ACC112 (cell line): ENCODE data around the gene MGAT5B.

Experiments used
- H2AFZ ChIP-seq: fragments of 200-600 bp; sonication (generic); one replicate; pipeline ENCODE4 v1.6.0; 2017; ENCODE audit warnings: antibody characterized with exemption, low read length; ENCODE audit not compliant: unreplicated experiment
- H3K27ac ChIP-seq: fragments of 200-600 bp; sonication (generic); 2 replicates; pipeline ENCODE4 v1.5.1; 2014; ENCODE audit warnings: low read depth, mild to moderate bottlenecking, antibody characterized with exemption, low read length, moderate library complexity
- H3K27me3 ChIP-seq: fragments of 200-600 bp; sonication (generic); 2 replicates; pipeline ENCODE4 v1.6.1; 2014; ENCODE audit warnings: mild to moderate bottlenecking, antibody characterized with exemption, low read length, moderate library complexity, mixed read lengths; ENCODE audit not compliant: insufficient read depth
- H3K36me3 ChIP-seq: fragments of 200-600 bp; sonication (generic); 2 replicates; pipeline ENCODE4 v1.6.1; 2016; ENCODE audit warnings: mild to moderate bottlenecking, antibody characterized with exemption, low read length, moderate library complexity, mixed read lengths; ENCODE audit not compliant: insufficient read depth
- H3K4me1 ChIP-seq: fragments of 200-600 bp; sonication (generic); one replicate; pipeline ENCODE4 v1.6.1; 2016; ENCODE audit warnings: low read length, mixed read lengths; ENCODE audit not compliant: insufficient read depth, unreplicated experiment, control insufficient read depth
- H3K4me3 ChIP-seq: fragments of 200-600 bp; sonication (generic); 2 replicates; pipeline ENCODE4 v1.5.1; 2014; ENCODE audit warnings: mild to moderate bottlenecking, low read depth, low read length
- H3K79me2 ChIP-seq: fragments of 200-600 bp; sonication (generic); one replicate; pipeline ENCODE4 v1.6.0; 2016; ENCODE audit warnings: low read length; ENCODE audit not compliant: control insufficient read depth, unreplicated experiment, insufficient read depth

MGAT5B gene

DNA sequence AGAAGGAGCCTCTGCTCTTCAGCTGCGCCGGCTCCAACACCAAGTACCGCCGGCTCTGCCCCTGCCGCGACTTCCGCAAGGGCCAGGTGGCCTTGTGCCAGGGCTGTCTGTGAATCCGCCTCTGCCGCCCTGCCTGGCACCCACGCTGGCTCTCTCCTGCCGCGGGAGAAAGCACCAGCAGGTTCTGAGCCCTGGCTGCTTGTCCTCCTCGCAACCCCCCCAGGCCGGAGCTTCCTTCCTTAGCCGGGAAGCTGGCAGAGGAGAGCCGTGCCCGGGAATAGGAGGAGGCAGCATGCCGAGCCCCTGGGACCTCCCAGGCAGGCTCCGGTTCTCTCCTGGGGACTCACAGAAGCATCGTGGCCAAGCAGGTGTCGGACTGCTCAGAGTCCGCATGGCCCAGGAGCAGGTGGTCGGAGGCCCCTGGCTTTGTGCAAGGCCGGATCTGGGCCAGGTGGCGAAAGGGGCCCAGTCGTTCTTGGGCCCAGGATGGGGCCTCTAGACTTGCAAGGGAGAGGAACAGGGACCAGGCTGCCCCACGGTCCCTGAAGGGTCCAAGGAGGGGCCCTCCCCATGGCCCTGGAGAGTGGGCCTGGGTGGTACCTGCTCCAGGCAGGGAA is 80.6 kb downstream of the MGAT5B start:
- Histone ChIP-seq H3K4me3 (no peak overlapping the region), H3K36me3 (no peaks in the 10 kb centered on the region), H3K27me3 (no peaks in the 10 kb centered on the region), H2AFZ (no peak overlapping the region), H3K4me1 (no peaks in the 10 kb centered on the region), H3K79me2 (no peaks in the 10 kb centered on the region), H3K27ac (no peak overlapping the region)

GRCh38 chr17:76949913-76950695 is 81.9 kb downstream of the MGAT5B start:
- Histone ChIP-seq H3K4me1 (no peaks in the 10 kb centered on the region), H3K4me3 (no peak overlapping the region), H3K27me3 (0 out of 2 replicates have a peak, but pooled peaks cover 6% of the 10 kb centered on the region), H3K36me3 (no peaks in the 10 kb centered on the region), H2AFZ (no peak overlapping the region), H3K27ac (no peak overlapping the region), H3K79me2 (no peaks in the 10 kb centered on the region)

DNA sequence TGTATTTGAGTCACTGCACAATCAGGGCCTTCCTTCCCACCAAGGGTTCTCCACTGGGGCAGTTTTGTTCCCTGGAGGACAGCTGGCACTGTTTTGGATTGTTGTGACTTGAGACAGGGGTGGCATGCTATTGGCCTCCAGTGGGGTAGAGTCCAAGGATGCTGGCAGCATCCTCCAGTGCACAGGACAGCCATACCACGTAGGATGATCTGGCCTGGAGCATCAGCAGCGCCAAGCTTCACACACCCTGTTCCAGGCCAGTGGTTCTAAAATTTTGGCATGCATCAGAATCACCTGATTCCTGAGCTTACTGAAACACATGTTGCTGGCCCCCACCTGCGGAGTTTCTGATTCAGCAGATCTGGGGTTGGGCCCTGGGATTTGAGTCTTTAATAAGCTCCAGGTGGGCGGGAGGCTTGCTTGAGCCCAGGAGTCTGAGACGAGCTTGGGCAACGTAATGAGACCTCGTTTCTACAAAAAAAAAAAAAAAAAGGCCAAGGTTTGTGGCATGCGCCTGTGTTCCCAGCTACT is 83.2 kb downstream of the MGAT5B start:
- Histone ChIP-seq H3K27me3 (0 out of 2 replicates have a peak, but pooled peaks cover 8% of the 10 kb centered on the region), H3K27ac (no peak overlapping the region), H2AFZ (no peak overlapping the region), H3K79me2 (no peaks in the 10 kb centered on the region), H3K4me1 (no peaks in the 10 kb centered on the region), H3K4me3 (no peak overlapping the region), H3K36me3 (no peaks in the 10 kb centered on the region)

DNA sequence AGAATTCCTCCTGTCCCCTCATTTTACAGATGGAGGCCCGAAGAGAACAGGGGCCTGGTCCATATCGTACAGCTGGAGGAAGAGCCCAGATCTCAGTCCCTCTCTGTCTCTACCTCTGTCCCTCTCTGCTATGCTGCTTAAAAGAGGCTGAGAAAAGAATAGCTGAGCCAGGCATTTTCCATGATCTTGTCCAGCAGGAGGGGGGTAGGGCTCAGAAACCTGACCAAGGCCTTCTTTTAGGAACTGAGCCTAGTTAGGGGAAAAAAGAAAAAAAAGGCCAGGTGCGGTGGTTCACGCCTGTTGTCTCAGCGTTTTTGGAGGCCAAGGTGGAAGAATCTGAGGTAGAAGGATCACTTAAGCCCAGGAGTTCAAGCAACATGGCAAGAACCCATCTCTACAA is 84.2 kb downstream of the MGAT5B start:
- Histone ChIP-seq H3K36me3 (no peaks in the 10 kb centered on the region), H3K4me1 (no peaks in the 10 kb centered on the region), H3K27me3 (peaks cover 18% of the 10 kb centered on the region), H2AFZ (no peak overlapping the region), H3K79me2 (no peaks in the 10 kb centered on the region), H3K27ac (no peak overlapping the region), H3K4me3 (no peak overlapping the region)

DNA sequence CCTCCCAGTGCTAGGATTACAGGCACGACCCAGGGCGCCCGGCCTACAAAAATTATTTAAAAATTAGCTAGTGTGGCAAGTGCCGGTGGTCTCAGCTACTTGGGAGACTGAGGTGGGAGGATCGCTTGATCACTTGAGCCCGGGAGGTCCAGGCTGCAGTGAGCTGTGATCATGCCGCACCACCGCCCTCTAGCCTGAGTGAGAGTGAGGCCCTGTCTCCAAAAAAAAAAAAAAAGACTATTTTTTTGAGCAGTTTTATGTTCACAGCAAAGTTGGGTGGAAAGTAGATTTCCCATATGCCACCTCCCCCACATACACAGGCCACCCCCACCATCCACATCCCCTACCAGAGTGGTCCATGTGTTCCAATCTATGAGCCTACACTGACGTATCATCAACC is 84.9 kb downstream of the MGAT5B start:
- no peaks in the 10 kb centered on the region for H3K36me3 ChIP-seq
- H3K4me1 ChIP-seq = peaks cover 4% of the 10 kb centered on the region
- H3K79me2 ChIP-seq = no peaks in the 10 kb centered on the region
- no peak overlapping the region for H3K27ac ChIP-seq
- H3K27me3 ChIP-seq = peaks cover 24% of the 10 kb centered on the region
- H3K4me3 ChIP-seq = no peak overlapping the region
- no peak overlapping the region for H2AFZ ChIP-seq

DNA sequence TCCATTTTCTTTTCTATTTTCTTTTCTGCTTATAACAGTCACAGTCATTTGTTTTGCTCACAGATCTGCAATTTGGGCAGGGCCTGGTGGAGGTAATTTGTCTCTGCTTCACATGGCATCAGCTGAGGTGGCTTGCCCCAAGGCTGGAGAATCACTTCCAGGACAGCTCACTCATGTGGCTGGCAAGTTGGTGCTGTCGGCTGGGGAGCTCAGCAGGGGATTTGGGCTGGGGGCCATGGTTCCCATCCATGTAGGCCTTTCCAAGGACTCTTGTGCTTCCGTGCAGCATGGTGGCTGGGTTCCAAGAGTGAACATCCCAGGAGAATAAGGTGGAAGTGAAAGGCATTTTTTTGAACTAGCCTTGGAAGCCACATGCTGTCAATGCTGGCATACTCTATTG is 85.7 kb downstream of the MGAT5B start:
- no peak overlapping the region for H3K4me3 ChIP-seq
- H3K27me3 ChIP-seq = peaks cover 30% of the 10 kb centered on the region
- H3K27ac ChIP-seq = no peak overlapping the region
- no peak overlapping the region for H2AFZ ChIP-seq
- H3K79me2 ChIP-seq = no peaks in the 10 kb centered on the region
- H3K4me1 ChIP-seq = peaks cover 9% of the 10 kb centered on the region
- H3K36me3 ChIP-seq = no peaks in the 10 kb centered on the region

GRCh38 chr17:76955191-76955590 is 87.0 kb downstream of the MGAT5B start:
- H3K79me2 ChIP-seq = no peaks in the 10 kb centered on the region
- H3K4me1 ChIP-seq = peaks cover 9% of the 10 kb centered on the region
- no peak overlapping the region for H3K27ac ChIP-seq
- no peak overlapping the region for H2AFZ ChIP-seq
- H3K36me3 ChIP-seq = no peaks in the 10 kb centered on the region
- no peak overlapping the region for H3K4me3 ChIP-seq
- H3K27me3 ChIP-seq = peaks cover 30% of the 10 kb centered on the region

DNA sequence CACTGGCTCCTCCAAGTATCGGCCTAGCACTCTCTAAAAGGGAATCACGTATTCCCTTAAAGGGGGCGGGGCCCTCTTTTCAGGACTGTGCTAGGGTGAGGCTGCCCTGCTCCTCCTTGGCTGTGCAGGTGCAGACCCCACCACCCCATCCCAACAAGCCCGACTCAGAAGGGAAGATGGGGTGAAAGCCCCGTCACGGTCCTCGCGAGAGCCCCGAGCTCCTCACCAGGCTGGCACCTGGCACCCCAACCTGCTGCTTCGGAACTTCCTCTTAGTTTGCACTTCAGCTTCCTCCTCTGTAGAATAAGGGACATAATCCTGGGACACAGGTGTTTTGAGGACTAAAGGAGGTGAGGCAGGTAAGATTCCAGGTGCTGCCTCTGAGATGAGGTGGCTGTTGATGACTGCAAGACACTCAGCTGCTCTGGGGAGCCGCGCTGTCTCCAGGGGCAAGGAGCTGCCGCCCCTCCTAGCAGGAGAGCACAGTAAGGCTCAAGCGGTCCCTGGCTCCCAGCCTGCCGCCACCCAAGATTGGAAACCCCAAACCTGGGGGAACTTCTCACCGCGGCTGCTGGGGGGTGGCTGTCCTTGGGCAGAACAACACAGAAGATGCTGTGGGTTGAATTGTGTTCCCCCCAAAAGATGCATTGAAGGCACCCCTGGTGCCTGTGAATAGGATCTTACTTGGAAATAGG is 88.8 kb downstream of the MGAT5B start:
- Histone ChIP-seq H3K79me2 (no peaks in the 10 kb centered on the region), H3K27me3 (peaks cover 34% of the 10 kb centered on the region), H3K27ac (no peak overlapping the region), H2AFZ (no peak overlapping the region), H3K4me3 (no peak overlapping the region), H3K36me3 (no peaks in the 10 kb centered on the region), H3K4me1 (peaks cover 9% of the 10 kb centered on the region)

DNA sequence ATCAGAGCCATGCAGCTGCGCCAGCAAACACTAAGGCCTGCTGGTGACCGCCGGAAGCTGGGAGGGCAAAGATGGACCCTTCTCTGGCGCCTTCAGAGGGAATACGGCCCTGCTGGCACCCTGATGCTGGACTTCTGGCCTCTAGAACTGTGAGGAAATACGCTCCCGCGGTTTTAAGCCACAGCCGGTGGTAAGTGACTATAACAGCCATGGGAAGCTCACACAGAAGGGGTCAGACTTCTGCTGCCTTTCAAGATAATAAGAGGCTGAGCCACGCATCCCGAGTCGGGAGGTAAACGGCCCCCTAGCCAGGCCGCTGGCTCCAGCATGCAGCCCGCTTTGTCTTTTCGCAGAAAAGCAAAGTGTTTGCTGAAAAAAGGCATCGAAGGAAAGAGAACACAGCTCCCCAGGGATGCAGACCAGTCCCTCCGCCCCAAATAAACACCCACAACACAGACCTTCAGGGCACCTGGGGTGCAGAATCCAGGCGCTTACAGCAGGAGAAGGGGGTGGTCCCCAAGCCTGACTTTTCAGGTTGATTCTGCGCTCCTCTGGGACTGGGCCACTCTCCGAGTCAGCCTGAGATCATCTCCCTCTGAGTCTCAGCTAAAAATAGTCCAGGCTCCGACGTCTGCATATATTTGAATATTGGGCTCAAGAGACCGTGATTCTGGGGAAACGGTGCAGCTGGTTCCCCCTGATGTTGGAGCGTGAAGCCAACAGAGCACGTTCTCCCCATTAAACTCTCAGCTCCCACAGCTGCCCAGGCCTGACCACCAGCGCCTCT is 89.7 kb downstream of the MGAT5B start:
- no peak overlapping the region for H3K4me3 ChIP-seq
- H3K4me1 ChIP-seq = peaks cover 9% of the 10 kb centered on the region
- H3K79me2 ChIP-seq = no peaks in the 10 kb centered on the region
- H3K27me3 ChIP-seq = peaks cover 34% of the 10 kb centered on the region
- no peak overlapping the region for H2AFZ ChIP-seq
- no peak overlapping the region for H3K27ac ChIP-seq
- H3K36me3 ChIP-seq = no peaks in the 10 kb centered on the region

DNA sequence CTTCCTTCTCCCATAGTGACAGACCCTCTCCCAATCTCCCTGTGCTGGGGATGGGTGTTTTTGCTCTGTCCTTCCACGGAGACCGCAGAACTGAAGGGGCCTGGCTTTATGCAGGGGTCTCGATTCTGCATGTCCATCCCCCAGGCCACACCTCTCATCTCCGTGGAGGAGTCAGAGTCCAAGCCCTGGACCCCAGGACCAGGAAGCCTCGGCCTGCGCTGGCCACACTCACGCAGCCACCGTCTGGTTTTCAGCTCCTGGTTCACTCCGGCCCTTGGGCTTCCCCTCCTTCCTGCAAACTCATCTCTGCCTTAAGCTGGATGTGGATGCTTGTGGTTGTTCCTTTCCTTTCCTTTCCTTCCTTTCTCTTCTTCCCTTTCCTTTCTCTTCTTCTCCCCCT is 90.8 kb downstream of the MGAT5B start:
- Histone ChIP-seq H3K27me3 (peaks cover 39% of the 10 kb centered on the region), H3K27ac (no peak overlapping the region)

More for the DNA sequence above, 90.8 kb downstream of the MGAT5B start:
- Histone ChIP-seq H2AFZ (no peak overlapping the region), H3K4me3 (no peak overlapping the region), H3K79me2 (no peaks in the 10 kb centered on the region), H3K36me3 (no peaks in the 10 kb centered on the region), H3K4me1 (peaks cover 9% of the 10 kb centered on the region)
